ENCODE data around the gene TRAK1.

DNA sequence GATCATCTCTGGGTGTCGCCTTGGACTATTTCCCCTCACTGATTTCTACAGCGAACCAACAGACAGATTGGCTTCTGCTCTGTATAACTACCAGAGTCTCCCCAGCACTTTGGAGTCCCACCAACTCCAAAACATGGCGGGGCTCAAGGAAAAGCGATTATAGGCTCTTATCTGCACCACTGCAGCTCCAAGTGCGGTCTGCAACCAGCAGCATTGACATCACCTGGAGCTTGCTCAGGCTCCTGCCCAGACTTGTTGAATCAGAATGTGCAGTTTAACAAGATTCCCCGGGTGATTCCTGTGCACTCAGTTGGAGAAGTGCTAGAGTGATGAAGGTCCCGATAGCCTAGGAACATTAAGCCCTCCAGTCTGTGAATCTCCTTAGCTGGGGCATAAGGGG lies 165.8 kb downstream of the TRAK1 start:
- TF ChIP-seq, protein P1, sequence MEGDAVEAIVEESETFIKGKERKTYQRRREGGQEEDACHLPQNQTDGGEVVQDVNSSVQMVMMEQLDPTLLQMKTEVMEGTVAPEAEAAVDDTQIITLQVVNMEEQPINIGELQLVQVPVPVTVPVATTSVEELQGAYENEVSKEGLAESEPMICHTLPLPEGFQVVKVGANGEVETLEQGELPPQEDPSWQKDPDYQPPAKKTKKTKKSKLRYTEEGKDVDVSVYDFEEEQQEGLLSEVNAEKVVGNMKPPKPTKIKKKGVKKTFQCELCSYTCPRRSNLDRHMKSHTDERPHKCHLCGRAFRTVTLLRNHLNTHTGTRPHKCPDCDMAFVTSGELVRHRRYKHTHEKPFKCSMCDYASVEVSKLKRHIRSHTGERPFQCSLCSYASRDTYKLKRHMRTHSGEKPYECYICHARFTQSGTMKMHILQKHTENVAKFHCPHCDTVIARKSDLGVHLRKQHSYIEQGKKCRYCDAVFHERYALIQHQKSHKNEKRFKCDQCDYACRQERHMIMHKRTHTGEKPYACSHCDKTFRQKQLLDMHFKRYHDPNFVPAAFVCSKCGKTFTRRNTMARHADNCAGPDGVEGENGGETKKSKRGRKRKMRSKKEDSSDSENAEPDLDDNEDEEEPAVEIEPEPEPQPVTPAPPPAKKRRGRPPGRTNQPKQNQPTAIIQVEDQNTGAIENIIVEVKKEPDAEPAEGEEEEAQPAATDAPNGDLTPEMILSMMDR (optimal IDR thresholded peaks at IDR 0.05 in 1 of 3, IDR thresholded peaks at IDR 0.05 in 1 of 3, conservative IDR thresholded peaks at IDR 0.05 in 1 of 3; ENCODE audit: extremely low read depth in 1 of 3, insufficient read depth in 2 of 3, low read length in 3 of 3): no peak
- TF ChIP-seq EZH2 (IDR thresholded peaks at IDR 0.05; ENCODE audit: low read length): no peak
